OCI-LY1 (cell line): ENCODE data around the gene UQCC5.

Experiments
- EZH2 ChIP-seq: fragments of 200-600 bp; sonication (generic), shearing (Covaris generic); IDR thresholded peaks from 2 replicates; pipeline ENCODE4 v1.8.0; 2017; ENCODE audit warnings: borderline replicate concordance, mixed run types, mild to moderate bottlenecking, antibody characterized with exemption, low read length, moderate library complexity, mixed read lengths
- TF ChIP-seq, protein P1 (sequence below): fragments of 200-600 bp; sonication (generic), shearing (Covaris generic); IDR thresholded peaks from 2 replicates; pipeline ENCODE4 v1.5.1; 2017; ENCODE audit warnings: mild to moderate bottlenecking, antibody characterized with exemption, low read length, moderate library complexity, mixed read lengths

- no peak for TF ChIP-seq EZH2
- TF ChIP-seq, protein P1, sequence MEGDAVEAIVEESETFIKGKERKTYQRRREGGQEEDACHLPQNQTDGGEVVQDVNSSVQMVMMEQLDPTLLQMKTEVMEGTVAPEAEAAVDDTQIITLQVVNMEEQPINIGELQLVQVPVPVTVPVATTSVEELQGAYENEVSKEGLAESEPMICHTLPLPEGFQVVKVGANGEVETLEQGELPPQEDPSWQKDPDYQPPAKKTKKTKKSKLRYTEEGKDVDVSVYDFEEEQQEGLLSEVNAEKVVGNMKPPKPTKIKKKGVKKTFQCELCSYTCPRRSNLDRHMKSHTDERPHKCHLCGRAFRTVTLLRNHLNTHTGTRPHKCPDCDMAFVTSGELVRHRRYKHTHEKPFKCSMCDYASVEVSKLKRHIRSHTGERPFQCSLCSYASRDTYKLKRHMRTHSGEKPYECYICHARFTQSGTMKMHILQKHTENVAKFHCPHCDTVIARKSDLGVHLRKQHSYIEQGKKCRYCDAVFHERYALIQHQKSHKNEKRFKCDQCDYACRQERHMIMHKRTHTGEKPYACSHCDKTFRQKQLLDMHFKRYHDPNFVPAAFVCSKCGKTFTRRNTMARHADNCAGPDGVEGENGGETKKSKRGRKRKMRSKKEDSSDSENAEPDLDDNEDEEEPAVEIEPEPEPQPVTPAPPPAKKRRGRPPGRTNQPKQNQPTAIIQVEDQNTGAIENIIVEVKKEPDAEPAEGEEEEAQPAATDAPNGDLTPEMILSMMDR: no peak
Measured at GRCh38 chr3:52525680-52526561, 10.5 kb upstream of the UQCC5 start.
